Measurements from ENCODE around the gene EPYC.
"Not testable (repeated sequence)": the region's sequence is repeated elsewhere in the genome, so short reads cannot be mapped to it uniquely, and the experiment has no call there.

Gene EPYC

DNA sequence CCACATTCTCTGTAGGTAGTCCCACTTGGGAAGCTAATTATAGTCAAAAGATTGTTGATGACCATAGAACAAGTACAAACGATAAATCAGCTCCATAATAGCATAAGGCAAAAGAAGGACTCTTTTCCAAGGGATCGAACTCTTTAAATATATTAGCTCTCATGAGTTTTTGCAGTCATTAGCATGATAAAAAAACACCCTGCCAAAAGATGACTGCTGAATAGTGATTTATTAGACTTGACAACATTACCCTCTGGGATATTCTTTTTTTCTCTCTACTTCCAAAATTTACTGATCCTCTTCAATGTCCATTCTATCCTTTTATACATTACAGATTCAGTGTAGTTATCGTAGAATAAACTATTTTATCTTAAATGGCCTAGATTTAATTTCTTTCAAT lies 14.2 kb downstream of the EPYC start:
- no peak for DNase-seq (ENCODE audit: low read depth)

DNA sequence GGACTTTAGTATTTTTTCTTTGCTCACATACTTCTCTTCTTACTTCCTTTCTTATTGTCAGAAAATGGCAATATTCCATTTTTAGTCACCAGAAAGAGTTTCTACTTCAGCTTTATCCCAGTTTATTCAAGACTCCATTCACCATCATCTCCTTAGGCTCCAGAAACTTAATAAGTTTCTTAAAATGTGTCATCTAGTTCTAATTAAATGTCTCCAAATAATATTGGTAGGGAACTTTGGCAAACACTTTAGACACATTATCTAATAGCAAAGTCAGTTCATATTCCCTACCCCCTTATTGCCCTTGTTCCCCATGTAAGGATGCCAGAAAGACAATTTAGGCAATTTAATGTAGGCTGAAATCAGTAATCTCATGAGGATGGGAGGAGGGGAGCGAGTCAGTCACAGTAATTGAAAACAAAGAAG lies 15.1 kb downstream of the EPYC start:
- DNase-seq (ENCODE audit: low read depth), result no peak

DNA sequence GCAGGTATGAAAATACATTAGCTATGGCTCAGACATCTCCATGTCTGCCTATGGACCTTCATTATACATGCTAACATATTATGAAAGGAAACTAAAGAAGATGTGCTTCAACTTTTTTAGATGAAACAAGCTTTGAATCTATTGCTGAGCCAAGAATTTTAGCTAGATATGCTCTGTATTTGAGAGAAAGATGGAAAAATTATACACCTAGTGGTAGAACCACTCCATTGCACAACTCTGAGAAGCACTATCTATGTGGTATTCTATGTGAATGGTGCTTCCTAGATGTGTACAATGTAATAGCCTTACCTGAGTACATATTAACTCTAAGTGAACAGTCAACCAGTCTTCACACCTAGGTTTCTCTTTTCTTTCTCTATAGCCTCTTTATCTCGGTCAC lies 17.3 kb downstream of the EPYC start:
- no peak for DNase-seq (ENCODE audit: low read depth)

DNA sequence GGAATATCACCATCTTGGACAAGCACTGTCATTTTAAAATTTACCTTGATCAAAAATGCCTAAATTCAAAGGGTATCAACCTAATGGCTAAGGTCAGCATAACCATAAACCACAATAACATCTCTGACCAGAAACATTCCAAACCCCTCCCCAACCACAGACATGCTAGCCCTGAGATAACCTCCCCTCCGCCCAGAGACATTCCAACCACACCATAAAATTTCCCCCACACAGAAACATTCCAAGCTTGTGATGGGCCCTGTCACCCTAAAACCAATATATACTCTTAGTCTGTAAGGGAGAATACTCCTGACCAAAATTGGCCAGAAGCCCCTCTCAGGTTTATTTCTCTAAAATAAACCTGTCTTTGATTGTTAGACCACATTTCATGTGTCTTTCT lies 17.7 kb downstream of the EPYC start:
- no peak for DNase-seq (ENCODE audit: low read depth)

DNA sequence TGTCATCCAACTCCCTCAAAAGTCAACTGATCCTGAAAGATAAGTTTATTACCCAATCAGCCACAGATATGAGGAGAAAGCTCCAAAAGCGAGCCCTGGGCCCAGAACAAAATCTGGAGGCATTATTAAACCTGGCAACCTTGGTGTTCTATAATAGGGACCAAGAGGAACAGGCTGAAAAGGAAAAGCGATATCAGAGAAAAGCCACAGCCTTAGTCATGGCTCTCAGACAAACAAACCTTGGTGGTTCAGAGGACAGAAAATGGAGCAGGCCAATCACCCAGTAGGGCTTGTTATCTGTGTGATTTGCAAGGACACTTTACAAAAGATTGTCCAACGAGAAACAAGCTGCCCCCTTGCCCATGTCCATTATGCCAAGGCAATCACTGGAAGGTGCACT lies 19.4 kb downstream of the EPYC start:
- DNase-seq (ENCODE audit: low read depth), result not testable (repeated sequence)

DNA sequence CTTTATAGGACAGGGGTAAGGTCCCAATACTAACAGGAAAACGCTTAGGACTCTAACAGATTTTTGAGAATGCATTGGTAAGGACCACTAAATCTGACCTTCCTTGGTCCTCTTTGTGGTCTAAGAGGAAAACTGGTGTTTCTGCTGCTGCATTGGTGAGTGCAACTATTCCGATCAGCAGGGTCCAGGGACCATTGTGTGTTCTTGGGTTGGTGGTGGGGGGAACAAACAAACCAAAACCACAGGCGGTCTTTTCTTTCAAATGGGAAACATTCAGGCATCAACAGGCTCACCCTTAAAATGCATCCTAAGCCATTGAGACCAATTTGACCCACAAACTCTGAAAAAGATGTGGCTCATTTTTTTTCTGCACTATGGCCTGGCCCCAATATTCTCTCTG lies 20.7 kb downstream of the EPYC start:
- DNase-seq (ENCODE audit: low read depth), result no peak

DNA sequence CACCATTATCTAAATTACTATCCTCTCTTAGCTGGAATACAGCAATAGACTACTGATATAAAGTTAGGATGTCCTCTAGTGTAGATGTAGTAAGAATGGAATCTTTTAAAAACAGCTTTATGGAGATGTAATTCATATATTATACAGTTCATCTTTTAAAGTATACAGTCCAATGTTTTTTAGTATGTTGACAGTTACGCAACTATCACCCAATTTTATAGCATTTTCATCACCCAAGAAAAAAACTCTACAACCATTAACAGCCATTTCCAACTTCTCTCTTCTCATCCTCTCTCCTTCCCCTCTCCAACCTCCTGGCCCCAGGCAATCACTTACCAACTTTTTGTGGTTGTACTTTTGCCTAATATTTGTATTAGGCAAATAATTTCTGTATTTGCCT lies 22.6 kb downstream of the EPYC start:
- DNase-seq (ENCODE audit: low read depth), result no peak

DNA sequence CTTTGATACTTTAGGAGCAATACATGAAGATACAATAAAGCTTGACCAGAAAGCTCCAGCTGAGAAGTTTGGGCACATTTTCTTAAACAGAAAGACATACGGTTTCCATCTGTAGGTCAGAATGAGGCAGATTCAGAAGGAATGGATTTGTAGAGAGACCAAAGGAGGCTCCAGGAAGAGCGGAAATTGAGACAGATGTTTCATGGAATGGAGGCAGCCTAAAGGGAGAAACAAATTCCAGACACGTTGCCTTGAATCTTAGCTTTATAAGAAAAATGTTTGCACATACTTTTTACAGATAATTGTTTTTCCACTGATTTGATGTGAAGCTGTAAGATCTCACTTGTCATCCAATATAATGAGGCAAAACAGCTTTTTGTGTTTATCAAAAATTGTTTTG lies 24.8 kb downstream of the EPYC start:
- DNase-seq (ENCODE audit: low read depth), result no peak

DNA sequence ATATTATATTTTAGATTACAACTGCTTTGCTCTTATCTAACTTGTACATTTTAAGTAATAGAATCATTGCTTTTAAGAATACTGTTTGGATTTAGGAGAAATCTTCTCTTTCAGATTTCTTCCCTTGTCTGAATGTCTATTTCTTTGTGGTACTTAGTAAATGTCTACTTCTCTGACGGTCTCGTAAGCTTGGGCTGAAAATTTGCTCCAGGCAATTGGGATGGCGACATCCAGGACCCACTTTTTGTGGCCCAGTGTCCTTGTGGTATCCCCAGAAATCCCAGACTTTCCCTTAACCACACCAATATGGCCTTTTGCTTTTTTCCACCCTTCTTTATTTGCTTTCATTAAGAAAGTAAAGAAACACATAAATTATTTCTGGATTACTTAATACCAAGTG lies 25.8 kb downstream of the EPYC start:
- no peak for DNase-seq (ENCODE audit: low read depth)

DNA sequence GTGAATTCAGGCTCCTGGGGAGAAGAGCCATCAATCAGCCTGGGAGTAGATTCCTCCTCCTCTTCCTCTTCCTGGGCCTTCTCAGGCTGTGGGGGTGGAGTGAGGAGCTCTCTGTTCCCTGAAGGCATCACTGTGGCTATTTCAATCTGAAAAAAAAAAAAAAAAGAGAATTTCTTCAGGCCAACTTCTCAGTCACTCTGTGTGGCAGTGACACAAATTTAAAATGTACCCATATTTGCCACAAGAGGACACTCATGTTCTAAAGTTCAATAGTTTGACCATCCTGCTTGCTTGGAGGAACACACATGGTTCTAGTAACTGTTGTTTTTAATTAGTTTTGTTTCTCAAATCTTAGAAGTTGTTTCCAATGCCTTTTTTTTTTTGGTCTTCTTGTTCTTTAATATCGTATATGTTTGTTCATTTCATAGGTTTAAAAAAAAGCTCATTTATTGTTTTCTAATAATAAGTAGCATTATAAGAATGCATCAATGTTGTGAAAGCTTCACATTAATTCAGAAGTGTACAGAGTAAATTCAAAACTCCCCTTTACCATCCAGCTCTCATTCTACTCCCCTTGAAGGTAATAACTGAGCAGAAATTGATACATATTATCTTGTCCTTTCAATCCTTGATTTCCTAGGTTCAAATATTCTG lies 26.5 kb downstream of the EPYC start:
- no peak for DNase-seq (ENCODE audit: low read depth)

DNA sequence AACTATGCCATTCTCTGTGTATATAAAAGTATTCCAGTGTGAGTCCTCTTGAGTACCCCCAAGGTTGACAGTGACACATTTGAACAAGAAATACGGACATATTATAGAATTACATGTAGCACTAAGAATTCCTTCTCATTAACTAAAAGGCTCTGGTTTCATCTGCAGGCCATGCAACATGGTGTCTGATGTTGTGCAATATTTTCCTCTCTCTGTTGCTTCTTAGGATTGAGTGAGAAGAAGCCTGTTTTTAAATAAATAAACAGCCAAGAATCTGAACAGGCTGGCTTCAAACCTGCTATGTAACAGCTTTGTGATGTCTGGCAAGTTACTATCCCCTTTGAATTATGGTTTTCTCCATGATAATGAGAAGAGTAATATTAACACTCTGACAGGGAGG lies 27.5 kb downstream of the EPYC start:
- DNase-seq (ENCODE audit: low read depth), result no peak

DNA sequence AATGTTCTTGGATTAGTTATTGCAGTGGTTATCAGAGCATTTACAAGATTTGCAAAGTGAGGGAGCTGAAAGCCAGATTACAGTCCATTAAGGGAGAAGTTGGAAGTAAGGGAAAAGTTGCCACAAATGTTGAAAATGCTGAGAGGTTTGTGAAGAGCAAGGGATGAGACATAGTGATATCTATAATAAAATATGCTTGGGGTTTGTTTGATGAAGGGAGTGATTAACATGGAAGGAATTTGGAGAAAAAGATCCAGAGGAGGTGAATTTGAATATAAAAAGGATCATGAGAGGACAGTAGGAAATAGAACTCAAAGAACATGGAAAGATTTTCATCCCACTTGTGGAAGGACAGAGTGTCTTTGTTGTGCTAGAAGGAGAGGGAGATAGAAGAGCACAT lies 30.5 kb downstream of the EPYC start:
- DNase-seq (ENCODE audit: low read depth), result no peak

DNA sequence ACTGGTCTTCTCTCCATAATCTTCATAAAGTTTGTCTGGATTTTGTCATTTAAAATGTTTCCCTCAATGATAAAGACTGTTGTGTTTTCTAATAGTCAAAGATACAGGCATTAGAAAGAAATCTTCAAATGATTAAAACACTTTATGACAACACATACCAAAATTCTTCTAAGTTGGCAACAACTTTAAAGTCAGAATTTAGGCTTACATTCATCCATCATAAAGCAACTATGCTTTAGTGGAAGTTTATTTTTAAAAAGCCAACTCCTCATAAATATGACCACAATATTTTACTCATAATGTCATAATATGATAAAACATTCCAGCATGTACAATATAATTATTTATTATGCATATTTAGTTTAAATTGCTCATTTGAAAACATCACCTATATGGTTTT lies 32.5 kb downstream of the EPYC start:
- no peak for DNase-seq (ENCODE audit: low read depth)

DNA sequence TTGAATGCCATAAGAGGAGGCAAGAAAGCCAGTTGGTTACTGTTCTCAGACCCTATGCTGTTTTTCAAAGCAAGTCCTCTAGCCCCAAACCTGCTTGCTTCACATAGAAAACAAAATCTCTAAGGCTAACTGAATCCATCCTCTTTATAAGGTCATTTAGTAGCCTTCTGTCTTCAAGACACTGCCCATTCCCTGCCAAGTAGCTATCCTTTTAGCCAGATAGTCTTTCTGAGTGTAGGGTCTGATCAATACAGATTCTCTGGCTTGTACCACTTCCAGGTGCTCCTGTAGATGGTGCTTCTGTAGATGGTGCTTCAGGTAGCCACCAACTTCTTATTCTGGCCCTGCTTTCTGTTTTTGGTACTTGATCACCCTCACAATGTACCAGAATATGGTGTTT lies 33.9 kb downstream of the EPYC start:
- DNase-seq (ENCODE audit: low read depth), result no peak

DNA sequence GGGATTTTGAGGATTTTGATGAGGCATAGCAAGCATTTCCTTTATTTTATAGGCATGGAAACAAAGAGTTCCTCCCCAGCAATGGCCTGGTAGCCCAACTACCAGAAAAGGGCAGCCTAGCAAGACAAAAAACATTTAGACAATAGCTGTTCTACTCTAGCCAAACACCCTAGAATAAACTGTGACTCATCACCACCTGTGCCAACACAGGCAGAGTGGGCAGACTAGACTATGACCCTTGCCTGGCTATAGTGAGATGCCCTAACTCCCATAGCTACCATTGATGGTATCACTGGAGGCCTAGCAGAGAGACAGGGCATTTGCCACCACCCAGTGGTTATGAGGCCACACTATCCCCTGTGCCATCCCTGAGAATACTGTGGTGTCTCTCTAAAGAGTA lies 34.3 kb downstream of the EPYC start:
- no peak for DNase-seq (ENCODE audit: low read depth)

DNA sequence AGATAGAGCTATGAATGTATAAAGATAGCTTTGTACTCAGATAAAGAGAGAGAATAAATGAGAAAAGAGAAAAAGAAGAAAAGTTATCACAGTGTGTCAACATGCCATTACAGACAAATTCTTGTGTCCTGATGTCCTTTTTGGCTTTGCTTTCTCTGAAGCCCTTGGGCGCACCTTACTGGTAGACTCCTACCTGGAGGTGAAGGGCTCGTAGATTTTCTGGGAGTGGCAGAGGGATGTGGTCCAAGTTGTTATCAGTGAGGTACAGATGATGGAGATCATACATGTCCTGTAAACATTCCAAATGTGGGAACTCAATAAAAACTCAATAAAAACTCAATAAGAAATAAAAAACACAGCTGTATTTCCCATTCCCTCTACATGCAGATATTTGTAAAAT lies 34.9 kb downstream of the EPYC start:
- DNase-seq (ENCODE audit: low read depth), result no peak

DNA sequence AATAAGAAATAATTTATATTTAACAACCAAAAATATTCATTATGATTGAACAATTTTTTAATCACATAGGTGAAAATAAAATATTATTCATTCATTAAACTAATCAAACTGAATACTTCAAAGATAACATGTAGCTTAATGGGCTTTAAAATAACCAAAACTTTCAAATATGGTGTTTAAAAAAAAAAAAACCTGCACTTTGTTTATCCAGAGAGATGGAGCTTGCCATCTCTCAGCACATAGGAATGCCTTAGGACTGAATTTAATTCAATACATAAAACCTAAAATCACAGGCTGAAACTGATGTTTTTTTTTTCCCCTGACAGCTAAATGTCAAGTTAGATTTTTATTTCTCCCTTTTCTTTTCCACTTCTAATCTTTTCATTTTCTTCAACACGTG lies 35.4 kb downstream of the EPYC start:
- no peak for DNase-seq (ENCODE audit: low read depth)

DNA sequence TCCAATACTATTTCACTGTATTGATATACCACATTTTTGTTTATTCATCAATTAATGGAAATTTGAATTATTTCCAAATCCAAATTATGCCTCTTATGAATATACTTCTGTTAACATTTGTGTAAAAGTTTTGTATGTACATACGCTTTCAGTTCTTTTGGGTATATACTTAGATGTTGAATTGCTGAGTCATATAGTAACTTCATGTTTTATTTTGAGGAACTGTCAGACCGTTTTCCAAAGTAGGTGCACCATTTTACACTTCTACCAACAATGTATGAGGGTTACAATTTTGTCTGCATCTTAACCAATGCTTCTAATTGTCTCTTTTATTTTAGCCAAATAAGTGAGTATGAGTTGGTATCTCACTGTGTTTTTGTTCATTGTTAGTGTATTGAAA lies 39.6 kb downstream of the EPYC start:
- no peak for DNase-seq (ENCODE audit: low read depth)

DNA sequence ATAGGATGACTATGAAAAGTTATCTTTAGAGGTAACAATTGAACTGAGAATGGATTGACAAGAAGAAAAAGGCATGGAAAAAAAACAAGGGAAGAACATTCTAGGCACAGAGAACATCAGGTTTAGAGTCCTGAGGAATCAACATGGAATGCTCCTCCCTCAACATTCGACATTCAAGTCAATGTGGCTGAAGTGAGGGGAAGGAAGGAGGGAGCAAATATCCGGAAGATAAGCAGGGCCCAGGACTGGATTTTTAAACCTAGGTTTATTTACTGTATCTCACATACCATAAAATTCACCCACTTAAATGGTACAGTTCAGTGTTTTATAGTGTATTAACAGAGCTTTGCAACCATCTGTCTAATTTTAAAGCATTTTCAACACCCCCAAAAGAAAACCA lies 40.2 kb downstream of the EPYC start:
- no peak for DNase-seq (ENCODE audit: low read depth)

DNA sequence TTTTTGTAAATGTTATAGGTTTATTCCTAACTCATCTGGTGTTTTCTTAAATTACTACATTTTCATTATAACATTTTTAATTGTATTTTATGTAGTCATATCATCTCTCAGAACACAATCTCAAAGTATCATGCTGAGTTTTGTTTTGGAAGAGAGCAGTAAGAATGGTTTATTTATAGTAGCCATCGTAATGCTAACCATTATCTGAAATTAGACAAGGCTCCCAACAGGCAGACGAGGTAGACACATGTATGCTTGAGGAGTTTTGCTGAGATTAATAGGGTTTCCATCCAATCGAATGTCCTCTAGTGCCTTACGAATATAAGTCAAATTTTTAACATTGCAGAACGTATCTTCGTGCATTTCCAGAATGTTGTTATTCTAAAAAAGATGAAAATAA lies 40.8 kb downstream of the EPYC start:
- no peak for DNase-seq (ENCODE audit: low read depth)

DNA sequence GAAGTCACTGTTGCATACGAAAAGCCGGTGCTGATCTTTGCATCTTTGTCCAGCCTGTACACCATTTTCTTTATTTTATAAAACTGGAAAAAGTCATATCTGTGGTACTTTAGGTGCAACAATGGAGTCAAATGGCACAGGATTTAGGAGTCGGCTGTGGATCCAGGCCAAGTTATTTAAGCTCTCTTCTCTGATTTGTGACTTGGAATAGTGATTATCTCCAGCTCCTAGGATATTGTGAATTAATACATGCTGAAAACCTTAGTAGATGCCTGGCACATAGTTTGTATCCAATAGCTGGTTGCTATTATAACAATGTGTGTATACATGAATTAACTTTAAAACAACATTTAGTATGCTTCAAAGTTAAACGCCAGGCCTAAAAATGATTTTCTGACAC lies 43.6 kb downstream of the EPYC start:
- DNase-seq (ENCODE audit: low read depth), result no peak

DNA sequence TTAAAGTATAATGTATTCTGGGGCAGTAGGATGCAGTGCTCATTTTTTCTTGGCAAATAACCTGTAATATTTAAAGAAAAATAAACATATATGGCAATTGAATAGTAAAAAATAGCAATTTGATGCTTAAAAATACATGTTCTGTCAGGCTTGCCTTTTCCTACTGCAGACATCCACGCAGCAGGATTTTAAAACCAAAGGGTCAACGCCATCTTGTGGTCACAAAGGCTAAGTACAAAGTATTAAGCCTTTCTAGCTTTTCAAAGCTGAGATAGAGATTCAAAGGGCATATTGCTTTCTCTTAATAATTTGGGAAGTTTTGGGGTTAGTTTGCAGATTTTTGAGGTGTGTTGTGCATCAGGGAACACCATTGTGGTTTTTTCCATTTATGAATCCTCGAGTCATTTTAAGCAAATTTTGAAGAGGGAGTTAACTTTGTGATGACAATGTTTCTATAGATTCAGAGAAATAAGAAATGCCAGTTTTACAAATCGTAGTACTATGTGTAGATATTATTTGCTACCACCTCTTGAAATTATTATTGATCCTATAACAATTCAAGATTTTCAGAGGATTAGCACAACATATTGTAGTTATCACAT lies 45.1 kb downstream of the EPYC start:
- no peak for DNase-seq (ENCODE audit: low read depth)

DNA sequence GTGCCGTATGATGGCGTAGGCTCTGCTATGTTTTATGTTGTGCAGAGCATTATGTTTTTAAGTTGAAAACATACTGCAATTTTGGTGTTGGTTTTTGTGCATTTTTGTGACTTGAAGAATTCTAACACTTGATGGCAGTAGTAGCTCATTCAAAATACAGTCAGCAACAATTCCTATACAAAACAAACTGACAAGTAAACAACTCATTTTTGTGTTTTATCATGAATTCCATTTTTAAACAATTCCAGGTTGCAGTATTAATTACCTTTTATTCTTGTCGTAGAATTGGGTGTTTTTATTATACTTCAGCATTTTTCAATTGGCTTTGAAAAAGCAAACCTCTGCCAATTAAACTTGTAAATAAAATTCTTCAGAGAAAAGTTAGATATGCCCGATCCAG lies 45.7 kb downstream of the EPYC start:
- DNase-seq (ENCODE audit: low read depth), result no peak

DNA sequence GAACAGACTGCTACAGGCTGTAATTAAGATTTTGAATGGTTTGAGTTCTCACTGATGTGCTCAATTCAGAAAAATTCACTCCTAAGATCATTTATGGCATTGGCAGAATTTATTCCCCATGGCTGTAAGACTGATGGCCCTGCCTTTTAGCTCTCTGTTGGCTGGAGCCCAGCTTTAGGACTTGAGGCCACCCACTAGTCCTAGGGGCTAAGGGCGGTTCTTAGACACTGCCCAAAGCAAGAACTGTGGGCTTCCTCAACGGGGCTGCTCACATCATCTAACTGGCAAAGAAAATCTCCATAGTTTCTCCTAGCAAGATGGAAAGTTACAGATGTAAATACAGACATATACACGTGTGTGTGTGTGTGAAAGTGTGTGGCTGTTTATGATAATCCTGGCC lies 46.4 kb downstream of the EPYC start:
- DNase-seq (ENCODE audit: low read depth), result no peak

DNA sequence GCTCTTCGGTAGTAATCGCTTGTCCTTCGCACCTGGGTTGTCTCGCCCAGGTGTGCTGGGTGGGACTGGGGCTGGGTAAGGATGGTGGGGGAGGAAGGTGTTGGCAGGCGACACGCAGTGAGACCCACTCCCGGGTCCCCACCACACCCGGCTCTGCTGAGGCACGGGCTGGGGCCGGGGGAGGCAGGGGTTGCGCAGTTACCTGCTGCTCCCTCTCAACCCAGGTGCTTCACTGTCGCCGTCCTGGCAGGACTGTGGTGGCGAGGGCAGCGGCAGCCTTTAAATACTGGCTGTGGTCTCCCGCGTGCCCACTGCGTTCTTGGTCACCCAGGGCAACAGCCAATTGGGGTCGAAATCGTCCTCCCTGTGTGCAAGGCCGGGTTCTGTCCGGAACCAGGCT lies 49.9 kb downstream of the EPYC start, which contains the start of gene CCER1:
CCER1 (minus strand) TSS at position 256 of the 400 bp plus-strand sequence. CDS start 434 bp downstream, outside the sequence.
- no peak for DNase-seq (ENCODE audit: low read depth)

Measured in activated T-cell treated with anti-CD3 and anti-CD28 coated beads for 1 hour (primary cell).